Mesothelial cell of epicardium (in vitro differentiated cells): ENCODE data around the gene TTC19. TPM values are rescaled to one million over a fixed set of nuclear protein-coding genes. Genes with fewer than 3 reads are reported as not detected.
A peak's percentile ranks its signal among the peaks of the same experiment; 100 is the strongest.

Experiments
- DNase-seq, 2 experiments: peaks; one replicate each; pipeline ENCODE4 v3.0.0; 2021; ENCODE audit warnings: low spot score in 2 of 2; ENCODE audit not compliant: unreplicated experiment in 2 of 2
- H3K27ac Mint-ChIP-seq: 2 replicates; pipeline ENCODE4 v1.8.0; 2021; ENCODE audit warnings: mixed read lengths
- H3K27me3 Mint-ChIP-seq: 2 replicates; pipeline ENCODE4 v1.8.0; 2021; ENCODE audit warnings: low read depth, mixed read lengths
- H3K36me3 Mint-ChIP-seq: 2 replicates; pipeline ENCODE4 v1.8.0; 2021; ENCODE audit warnings: mixed read lengths
- H3K4me1 Mint-ChIP-seq: 2 replicates; pipeline ENCODE4 v1.8.0; 2021; ENCODE audit warnings: mixed read lengths
- H3K4me3 Mint-ChIP-seq: 2 replicates; pipeline ENCODE4 v1.8.0; 2021; ENCODE audit warnings: mild to moderate bottlenecking, moderate library complexity, mixed read lengths
- H3K9me3 Mint-ChIP-seq: 2 replicates; pipeline ENCODE4 v1.8.0; 2021; ENCODE audit warnings: mixed read lengths
- total RNA-seq: library from RNA; stranded (reverse); gene quantifications from 3 replicates; pipeline ENCODE4 v1.2.1, GENCODE V29; 2021
- TF ChIP-seq, protein P1 (sequence below): fragments of 200-600 bp; sonication (generic); IDR thresholded peaks from one replicate; pipeline ENCODE4 v1.5.0; 2021; ENCODE audit warnings: antibody characterized with exemption; ENCODE audit not compliant: unreplicated experiment

Gene TTC19
- total RNA-seq: 38.5 to 41.7 TPM (median 39.7 TPM) in 3 replicates

DNA sequence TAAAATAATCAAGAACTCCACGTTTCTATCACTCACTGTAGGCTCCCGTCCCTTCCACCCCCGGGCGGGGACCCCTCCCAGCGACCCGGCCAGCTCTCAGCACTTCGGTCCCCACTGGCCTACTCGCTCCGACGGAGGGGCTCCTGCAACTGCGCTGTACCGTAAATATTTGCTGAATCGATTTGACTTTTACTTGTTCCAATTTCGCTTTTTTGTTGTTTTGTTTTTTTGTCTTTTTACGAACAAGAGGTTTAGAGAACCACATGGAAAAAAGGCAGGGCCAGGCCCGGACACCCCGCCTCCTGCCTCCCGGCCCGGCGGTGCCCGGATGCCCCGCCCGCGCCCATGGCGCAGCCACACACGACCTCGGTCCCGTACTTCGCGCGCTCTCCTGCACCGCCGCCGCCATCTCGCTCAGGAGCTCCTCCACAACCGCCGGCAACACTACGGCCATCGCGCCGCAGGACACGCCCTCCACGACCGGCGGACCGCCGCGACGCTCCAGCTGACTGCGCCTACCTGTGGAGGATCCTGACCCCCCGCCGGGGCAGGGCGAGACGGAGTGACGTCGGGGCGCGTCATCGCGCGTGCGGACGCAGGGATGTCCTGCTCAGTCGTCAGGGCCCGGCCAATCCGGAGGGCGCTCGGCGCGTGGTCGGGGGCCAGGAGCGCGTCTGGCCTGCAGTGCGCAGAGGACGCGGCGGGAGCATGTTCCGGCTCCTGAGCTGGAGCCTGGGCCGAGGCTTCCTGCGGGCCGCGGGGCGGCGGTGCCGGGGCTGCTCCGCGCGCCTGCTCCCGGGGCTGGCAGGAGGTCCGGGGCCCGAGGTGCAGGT lies at the start of gene TTC19, which contains the start of gene ZSWIM7:
TSS of gene TTC19 (plus strand) at position 684 of the 833 bp plus-strand sequence. CDS start at position 709, 25 bp downstream.
TSS of gene ZSWIM7 (minus strand) at position 564 of the 833 bp plus-strand sequence. CDS start at position 454, 110 bp downstream.
- Mint-ChIP-seq H3K4me1 (peaks cover 18% of the 10 kb centered on the region), H3K36me3 (peaks cover 30% of the 10 kb centered on the region), H3K4me3 (peak within 1 kb of the TSS; percentile 92), H3K9me3 (peaks cover 8% of the 10 kb centered on the region), H3K27ac (peak within 1 kb of the TSS; percentile 98), H3K27me3 (no peaks in the 10 kb centered on the region)
- TF ChIP-seq, protein P1, sequence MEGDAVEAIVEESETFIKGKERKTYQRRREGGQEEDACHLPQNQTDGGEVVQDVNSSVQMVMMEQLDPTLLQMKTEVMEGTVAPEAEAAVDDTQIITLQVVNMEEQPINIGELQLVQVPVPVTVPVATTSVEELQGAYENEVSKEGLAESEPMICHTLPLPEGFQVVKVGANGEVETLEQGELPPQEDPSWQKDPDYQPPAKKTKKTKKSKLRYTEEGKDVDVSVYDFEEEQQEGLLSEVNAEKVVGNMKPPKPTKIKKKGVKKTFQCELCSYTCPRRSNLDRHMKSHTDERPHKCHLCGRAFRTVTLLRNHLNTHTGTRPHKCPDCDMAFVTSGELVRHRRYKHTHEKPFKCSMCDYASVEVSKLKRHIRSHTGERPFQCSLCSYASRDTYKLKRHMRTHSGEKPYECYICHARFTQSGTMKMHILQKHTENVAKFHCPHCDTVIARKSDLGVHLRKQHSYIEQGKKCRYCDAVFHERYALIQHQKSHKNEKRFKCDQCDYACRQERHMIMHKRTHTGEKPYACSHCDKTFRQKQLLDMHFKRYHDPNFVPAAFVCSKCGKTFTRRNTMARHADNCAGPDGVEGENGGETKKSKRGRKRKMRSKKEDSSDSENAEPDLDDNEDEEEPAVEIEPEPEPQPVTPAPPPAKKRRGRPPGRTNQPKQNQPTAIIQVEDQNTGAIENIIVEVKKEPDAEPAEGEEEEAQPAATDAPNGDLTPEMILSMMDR: no peak
- peak; percentile 86 to 91 for DNase-seq

DNA sequence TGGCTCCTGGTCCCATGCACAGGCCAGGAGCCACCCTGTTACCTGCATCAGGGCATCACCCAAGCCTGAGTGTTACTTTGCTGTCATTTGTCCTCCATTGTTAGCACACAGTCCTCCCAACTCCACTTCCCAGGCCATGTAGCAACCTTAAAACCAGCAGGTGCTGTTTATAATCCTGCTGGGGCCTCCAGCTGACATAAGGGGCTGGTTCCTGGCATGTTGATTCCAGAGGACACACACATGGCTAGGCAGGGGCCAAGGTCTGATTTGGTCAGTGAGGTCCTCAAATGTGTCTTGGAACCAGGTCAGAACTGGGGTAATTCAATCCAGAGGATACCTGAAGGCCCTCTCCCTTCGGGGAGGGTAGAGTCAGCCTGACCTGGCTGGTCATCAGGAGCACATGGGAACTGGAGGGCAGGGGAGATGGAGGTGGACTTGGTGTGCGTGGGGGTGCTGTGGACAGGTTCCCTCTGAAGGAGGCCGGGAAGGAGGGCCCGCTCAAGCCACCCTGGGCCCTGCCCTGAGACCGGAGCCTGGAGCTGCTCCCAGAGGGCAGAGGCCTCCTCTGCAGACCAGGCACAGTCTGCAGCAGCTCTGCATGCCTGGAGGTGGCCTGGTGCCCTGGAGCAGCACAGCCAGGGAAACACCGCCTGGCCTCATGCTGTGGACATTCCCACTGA lies 48.1 kb upstream of the TTC19 start:
- no peaks in the 10 kb centered on the region for H3K36me3 Mint-ChIP-seq
- H3K27me3 Mint-ChIP-seq: peaks cover 10% of the 10 kb centered on the region
- H3K4me3 Mint-ChIP-seq: no peak overlapping the region
- TF ChIP-seq, protein P1: no peak
- no peak overlapping the region for H3K27ac Mint-ChIP-seq
- DNase-seq: no peak
- peaks cover 9% of the 10 kb centered on the region for H3K4me1 Mint-ChIP-seq
- H3K9me3 Mint-ChIP-seq: no peaks in the 10 kb centered on the region

GRCh38 chr17:15952048-15952532 lies 47.5 kb upstream of the TTC19 start:
- no peak for DNase-seq
- peaks cover 9% of the 10 kb centered on the region for H3K4me1 Mint-ChIP-seq
- no peak overlapping the region for H3K4me3 Mint-ChIP-seq
- TF ChIP-seq, protein P1: no peak
- H3K27me3 Mint-ChIP-seq: peaks cover 4% of the 10 kb centered on the region
- no peak overlapping the region for H3K27ac Mint-ChIP-seq
- no peaks in the 10 kb centered on the region for H3K9me3 Mint-ChIP-seq
- no peaks in the 10 kb centered on the region for H3K36me3 Mint-ChIP-seq

DNA sequence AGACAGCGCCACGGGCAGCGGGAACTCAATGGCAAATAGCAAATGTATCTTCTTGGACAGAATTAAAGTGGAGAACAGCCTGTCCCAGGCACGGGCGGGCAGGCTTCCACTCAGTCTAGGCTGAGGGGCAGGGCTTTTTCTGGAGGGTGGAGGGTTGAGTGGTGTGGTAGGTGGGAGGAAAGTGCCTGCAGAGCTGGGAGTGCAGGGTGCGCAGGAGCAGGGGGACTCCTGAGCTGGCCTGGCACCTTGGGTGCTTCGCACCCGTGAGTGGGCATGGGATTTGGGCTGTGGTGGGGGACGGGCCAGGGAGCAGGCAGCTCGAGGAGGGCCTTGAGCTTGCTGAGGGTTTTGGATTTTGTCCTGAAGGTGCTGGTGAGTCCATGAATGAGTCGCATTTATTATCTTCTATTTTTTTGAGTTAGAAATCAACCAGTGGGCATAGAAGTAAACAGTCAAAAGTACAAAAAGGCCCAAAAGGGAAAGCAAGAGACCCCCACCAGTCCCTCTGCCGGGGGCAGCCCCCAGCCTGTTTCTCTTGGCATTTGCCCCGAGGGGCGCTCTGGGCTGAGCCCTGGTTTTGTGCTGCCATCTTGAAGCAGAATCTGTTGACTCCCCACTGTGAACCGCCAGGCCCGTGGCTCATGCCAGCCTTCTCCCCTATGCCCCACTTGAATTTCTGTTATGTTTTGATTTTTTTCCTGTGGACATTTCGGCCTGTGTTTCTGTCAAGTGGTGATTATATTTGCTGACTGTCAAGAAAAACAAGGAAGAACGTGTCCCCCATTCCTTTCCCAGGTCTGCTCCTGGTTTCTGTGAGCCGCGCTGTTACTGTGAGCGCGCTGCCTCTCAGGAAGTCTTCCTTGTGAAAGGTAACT lies 46.5 kb upstream of the TTC19 start:
- Mint-ChIP-seq H3K27me3 (no peaks in the 10 kb centered on the region), H3K36me3 (no peaks in the 10 kb centered on the region), H3K9me3 (no peaks in the 10 kb centered on the region), H3K4me1 (peaks cover 6% of the 10 kb centered on the region), H3K4me3 (no peak overlapping the region), H3K27ac (no peak overlapping the region)
- TF ChIP-seq, protein P1: no peak
- no peak for DNase-seq

DNA sequence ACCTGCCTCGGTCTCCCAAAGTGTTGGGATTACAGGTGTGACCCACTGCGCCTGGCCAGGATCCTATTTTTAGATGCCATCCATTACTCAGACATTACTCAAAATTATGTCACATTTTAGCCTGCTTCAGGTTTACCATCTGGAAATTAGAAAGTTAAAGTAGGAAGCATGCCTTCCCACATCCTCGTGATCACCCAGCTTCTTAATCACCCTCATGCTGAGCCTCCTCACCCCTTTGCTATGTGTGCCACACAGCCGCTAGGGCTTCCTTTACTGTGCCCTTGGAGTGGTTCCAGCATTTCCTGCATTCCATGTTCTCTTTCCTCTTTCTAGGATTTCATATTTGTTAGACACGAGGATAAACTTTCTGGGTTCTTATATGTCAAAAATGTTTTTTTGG lies 45.4 kb upstream of the TTC19 start:
- Mint-ChIP-seq H3K4me1 (peaks cover 12% of the 10 kb centered on the region), H3K27ac (no peak overlapping the region), H3K9me3 (no peaks in the 10 kb centered on the region), H3K4me3 (no peak overlapping the region), H3K36me3 (no peaks in the 10 kb centered on the region), H3K27me3 (no peaks in the 10 kb centered on the region)
- TF ChIP-seq, protein P1: no peak
- DNase-seq: no peak
